Upper lobe of left lung (tissue), 6 donors: ENCODE measurements around the gene ENO3. TPM values are rescaled to one million over a fixed set of nuclear protein-coding genes. Genes with fewer than 3 reads are reported as not detected.

Source experiments
- ATAC-seq, 2 donors: fragments of 200-7000 bp; cut with Tn5 transposase; one replicate each; pipeline ENCODE4 v1.9.1; 2022; ENCODE audit warnings: mild to moderate bottlenecking in 2 of 2, moderate library complexity in 2 of 2; ENCODE audit not compliant: low FRiP score in 2 of 2
- DNase-seq, 2 donors: peaks; one replicate each; pipeline ENCODE4 v3.0.0-alpha.2; 2019 to 2020
- H3K27ac ChIP-seq, 4 donors: fragments of 200-600 bp; sonication (generic); one replicate each; pipeline ENCODE4 v1.5.1; 2016 to 2019
- H3K27me3 ChIP-seq, 4 donors: fragments of 200-600 bp; sonication (generic); one replicate each; pipeline ENCODE4 v1.5.1; 2017 to 2019
- H3K36me3 ChIP-seq, 4 donors: fragments of 200-600 bp; sonication (generic); one replicate each; pipeline ENCODE4 v1.5.1; 2016 to 2019
- H3K4me1 ChIP-seq, 4 donors: fragments of 200-600 bp; sonication (generic); one replicate each; pipeline ENCODE4 v1.5.1; 2018 to 2019
- H3K4me3 ChIP-seq, 4 donors: fragments of 200-600 bp; sonication (generic); one replicate each; pipeline ENCODE4 v1.5.1; 2017 to 2019; ENCODE audit warnings: mild to moderate bottlenecking in 2 of 4, moderate library complexity in 1 of 4
- H3K9me3 ChIP-seq, 4 donors: fragments of 200-600 bp; sonication (generic); one replicate each; pipeline ENCODE4 v1.5.1; 2018 to 2019
- CTCF ChIP-seq, 6 experiments: fragments of 450-650 bp in 4 of 6; fragments of 200-600 bp in 2 of 6; sonication (generic) in 2 of 6; IDR thresholded peaks; one replicate each; pipeline ENCODE4 v1.5.1; 2016 to 2019; ENCODE audit warnings: antibody characterized with exemption in 6 of 6
- EP300 ChIP-seq, 4 donors: sonication (generic); formaldehyde crosslinking; IDR thresholded peaks; one replicate each; pipeline ENCODE4 v1.5.1; 2017; ENCODE audit warnings: antibody characterized with exemption in 4 of 4, control low read depth in 2 of 4
- POLR2A ChIP-seq, 4 donors: fragments of 450-650 bp; IDR thresholded peaks; one replicate each; pipeline ENCODE4 v1.5.1; 2016 to 2017; ENCODE audit warnings: antibody characterized with exemption in 4 of 4, mild to moderate bottlenecking in 2 of 4
- POLR2AphosphoS5 ChIP-seq, 2 donors: sonication (generic); formaldehyde crosslinking; IDR thresholded peaks; one replicate each; pipeline ENCODE4 v1.5.1; 2017; ENCODE audit warnings: antibody characterized with exemption in 2 of 2
- WGBS, 2 donors: methylation state at CpG; one replicate each; pipeline ENCODE4 v1.1.5; 2017 to 2018; 5-methylcytosine and 5-hydroxymethylcytosine counted together
- total RNA-seq, 6 donors: library from RNA; depleted of rRNA in 4 of 6; stranded (reverse); fragments of >200 nt in 4 of 6; gene quantifications; one replicate each; pipeline versions ENCODE4 v1.1.0 to v1.2.1, GENCODE V29; 2016 to 2021
- donor health status: DM: no; HTN: no; CAD: no; lungs with moderate emphysema.
- donor health status: DM: no; HTN: yes; CAD: no; lungs with severe emphysema.

The ENO3 gene
- total RNA-seq, 6 donors from 2014 or later: 4.3 to 49.2 (median 10.6) TPM

GRCh38 chr17:4967539-4968485, 16.9 kb downstream of the ENO3 start, which contains the start of gene SPAG7:
TSS of gene SPAG7 (minus strand) at chr17:4967817. CDS start at chr17:4967804, 13 bp downstream.
- ATAC-seq: peak; percentile 91 to 95
- Histone ChIP-seq H3K27ac (peak within 1 kb of the TSS; percentile 90 to 95 (median 94)), H3K4me1 (peaks cover 26 to 34% (median 29%) of the 10 kb centered on the region in 4 donors)

GRCh38 chr17:4968486-4969046, 17.6 kb downstream of the ENO3 start:
- H3K27ac ChIP-seq: peak overlapping the region; percentile 90 to 95 (median 94)
- peak overlapping the region; percentile 43 to 85 (median 74) for H3K4me3 ChIP-seq
- no peaks in the 10 kb centered on the region for H3K9me3 ChIP-seq
- DNase-seq: no peak
- 45 to 48% methylated on average over 23 of the region's 23 CpGs for WGBS, 2 donors
- H3K4me1 ChIP-seq: peaks cover 26 to 38% (median 33%) of the 10 kb centered on the region in 4 donors
- no peaks in the 10 kb centered on the region for H3K27me3 ChIP-seq
- no peak for ATAC-seq
- no peak for TF ChIP-seq CTCF (IDR thresholded peaks at IDR 0.05)
- H3K36me3 ChIP-seq: peaks cover 9 to 49% (median 34%) of the 10 kb centered on the region in 4 donors

More at GRCh38 chr17:4967539-4968485, 16.9 kb downstream of the ENO3 start, which contains the start of gene SPAG7:
- DNase-seq: peak; percentile 96 to 97
- Histone ChIP-seq H3K9me3 (no peaks in the 10 kb centered on the region), H3K4me3 (peak within 1 kb of the TSS; percentile 60 to 85 (median 74)), H3K27me3 (no peaks in the 10 kb centered on the region), H3K36me3 (peaks cover 9 to 42% (median 27%) of the 10 kb centered on the region in 4 donors)
- WGBS, 2 donors: 0 to 1% methylated on average over 33 to 62 of the region's 66 CpGs
- peak in 3 of 6 experiments; percentile 10 to 15 (median 12) for TF ChIP-seq CTCF (IDR thresholded peaks at IDR 0.05)
- no peak for TF ChIP-seq EP300 (IDR thresholded peaks at IDR 0.05)
- peak; percentile 89 to 93 for TF ChIP-seq POLR2AphosphoS5 (IDR thresholded peaks at IDR 0.05)
- peak in 2 of 4 donors; percentile 56 to 88 for TF ChIP-seq POLR2A (IDR thresholded peaks at IDR 0.05)

GRCh38 chr17:4969047-4969550, 18.2 kb downstream of the ENO3 start:
- no peak for TF ChIP-seq POLR2A (IDR thresholded peaks at IDR 0.05)
- no peak for TF ChIP-seq CTCF (IDR thresholded peaks at IDR 0.05)
- TF ChIP-seq EP300 (IDR thresholded peaks at IDR 0.05): no peak
- TF ChIP-seq POLR2AphosphoS5 (IDR thresholded peaks at IDR 0.05): no peak
- H3K9me3 ChIP-seq: no peaks in the 10 kb centered on the region
- peaks cover 9 to 54% (median 38%) of the 10 kb centered on the region in 4 donors for H3K36me3 ChIP-seq
- DNase-seq (peak in 1 of 2 donors; percentile 83), ATAC-seq (no peak)
- peaks cover 26 to 42% (median 35%) of the 10 kb centered on the region in 4 donors for H3K4me1 ChIP-seq
- H3K27ac ChIP-seq: peak overlapping the region; percentile 90 to 95 (median 94)
- 77 to 78% methylated on average over 12 to 15 of the region's 15 CpGs for WGBS, 2 donors
- H3K27me3 ChIP-seq: no peaks in the 10 kb centered on the region
- peak overlapping the region in 3 of 4 donors; percentile 66 to 85 (median 82) for H3K4me3 ChIP-seq

GRCh38 chr17:4969551-4970173, 18.7 kb downstream of the ENO3 start:
- Histone ChIP-seq H3K27me3 (no peaks in the 10 kb centered on the region), H3K4me1 (peaks cover 26 to 45% (median 36%) of the 10 kb centered on the region in 4 donors), H3K9me3 (no peaks in the 10 kb centered on the region), H3K27ac (peak overlapping the region; percentile 57 to 95 (median 92)), H3K36me3 (peaks cover 9 to 59% (median 41%) of the 10 kb centered on the region in 4 donors), H3K4me3 (no peak overlapping the region)
- WGBS, 2 donors: 85 to 86% methylated on average over 14 to 16 of the region's 16 CpGs
- no peak for TF ChIP-seq EP300 (IDR thresholded peaks at IDR 0.05)
- ATAC-seq (no peak), DNase-seq (no peak)
